ENCODE results near the gene ATP6V1G1.

The ATP6V1G1 gene

GRCh38 chr9:114611516-114612271, 24.1 kb downstream of the ATP6V1G1 start:
- peak overlapping the region; percentile 46 for H3K4me3 ChIP-seq (ENCODE audit: low read depth, low read length)

- H3K4me3 ChIP-seq (ENCODE audit: low read depth, low read length), result no peak overlapping the region
Measured at GRCh38 chr9:114612272-114612923, 24.8 kb downstream of the ATP6V1G1 start.

GRCh38 chr9:114613087-114613486, 25.5 kb downstream of the ATP6V1G1 start:
- no peak overlapping the region for H3K4me3 ChIP-seq (ENCODE audit: low read depth, low read length)

DNA sequence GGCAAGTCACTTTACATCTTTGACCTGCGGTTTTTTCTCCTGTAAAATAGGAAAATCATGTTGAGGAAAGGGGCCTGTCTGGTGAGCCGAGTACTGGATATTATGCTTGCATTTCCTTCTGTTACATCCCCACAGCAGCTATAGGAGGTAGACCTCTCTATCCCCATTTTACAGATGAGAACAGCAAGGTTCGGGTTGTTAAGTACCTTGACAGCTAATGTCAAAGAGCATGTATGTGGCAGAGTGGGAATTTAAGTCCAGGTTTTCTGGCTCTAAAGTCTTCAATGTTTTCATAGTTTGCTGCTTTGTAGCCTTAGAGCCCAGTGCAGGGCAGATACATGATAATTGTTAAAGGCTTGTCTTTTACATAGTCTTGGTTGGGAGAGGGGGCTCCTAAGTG, 26.4 kb downstream of the ATP6V1G1 start:
- no peak overlapping the region for H3K4me3 ChIP-seq (ENCODE audit: low read depth, low read length)

DNA sequence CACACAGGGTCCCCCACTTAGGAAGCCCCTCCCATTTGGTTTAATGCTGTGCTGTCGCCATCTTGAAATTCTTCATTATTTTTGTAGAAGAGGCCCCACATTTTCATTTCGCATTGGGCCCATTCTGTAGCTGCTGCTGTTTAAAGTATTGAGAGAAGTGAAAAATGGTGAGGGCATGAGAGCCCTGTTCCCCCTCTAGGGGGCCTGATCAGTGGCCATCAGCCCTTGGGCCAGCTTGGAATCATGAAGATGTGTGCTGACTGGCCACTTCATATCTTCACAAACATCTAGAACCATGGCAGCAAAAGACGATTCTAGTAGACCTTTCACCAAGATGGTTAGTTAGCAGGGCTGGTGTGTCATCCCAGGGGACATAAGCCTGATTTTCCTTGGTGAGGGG, 26.8 kb downstream of the ATP6V1G1 start:
- no peak overlapping the region for H3K4me3 ChIP-seq (ENCODE audit: low read depth, low read length)

DNA sequence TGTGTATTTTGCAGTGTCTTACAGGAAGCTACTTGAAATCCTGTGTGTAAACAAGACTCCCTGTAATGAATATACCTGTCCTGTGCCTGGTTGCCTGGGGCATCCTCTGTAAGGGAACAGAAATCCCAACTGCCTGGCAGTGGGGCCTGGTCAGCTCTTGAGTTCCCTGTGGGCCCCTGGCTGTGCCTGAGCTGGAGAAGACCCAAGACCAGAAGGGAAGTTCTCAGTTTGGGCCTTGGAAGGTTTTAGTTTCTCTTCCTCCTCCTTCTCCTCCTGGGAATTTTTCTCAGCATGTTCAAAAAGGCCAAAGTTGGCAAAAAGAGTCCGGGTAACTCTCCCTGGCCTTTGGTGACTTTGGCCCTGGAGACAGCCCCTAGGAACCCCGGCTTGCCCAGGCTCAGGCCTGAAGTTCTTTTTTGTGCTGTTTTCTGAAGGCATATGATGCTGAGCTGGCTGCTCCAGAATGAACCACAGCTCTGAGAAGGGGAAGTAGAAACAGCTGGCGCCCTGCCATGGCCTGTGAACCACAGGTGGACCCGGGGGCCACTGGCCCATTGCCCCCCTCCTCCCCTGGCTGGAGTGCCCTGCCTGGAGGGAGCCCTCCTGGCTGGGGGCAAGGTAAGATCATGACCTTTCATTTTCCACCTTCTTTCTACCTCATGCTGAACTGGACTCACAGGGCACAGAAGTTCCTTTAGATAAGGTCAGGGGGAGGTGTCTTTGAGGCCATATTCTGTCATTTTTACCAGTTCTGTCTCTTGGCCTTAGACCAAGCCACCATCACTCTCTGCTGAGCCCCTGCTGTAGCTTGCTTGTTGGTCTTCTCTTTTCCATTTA, 29.3 kb downstream of the ATP6V1G1 start:
- no peak overlapping the region for H3K4me3 ChIP-seq (ENCODE audit: low read depth, low read length)

- H3K4me3 ChIP-seq (ENCODE audit: low read depth, low read length), result no peak overlapping the region
Measured at GRCh38 chr9:114619191-114619761, 31.7 kb downstream of the ATP6V1G1 start.

DNA sequence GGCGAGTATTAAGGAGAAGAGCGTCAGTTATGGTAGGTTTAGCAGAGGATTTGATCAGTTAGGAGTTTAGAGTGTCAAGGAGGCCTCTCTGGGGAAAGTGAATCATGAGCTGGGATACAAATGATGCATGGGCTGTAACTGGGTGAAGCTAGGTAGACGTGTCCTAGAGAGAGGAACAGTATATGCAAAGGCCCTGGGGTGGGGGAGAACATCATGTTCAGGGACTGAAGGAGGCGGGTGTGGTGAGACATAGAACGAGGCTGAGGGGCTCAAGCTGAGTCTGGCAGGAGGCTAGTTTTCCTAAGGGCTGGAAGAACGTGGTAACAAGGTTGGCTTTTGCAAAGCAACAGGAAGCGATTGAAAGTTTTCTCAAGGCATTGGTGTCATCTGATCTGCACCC, 34.0 kb downstream of the ATP6V1G1 start:
- no peak overlapping the region for H3K4me3 ChIP-seq (ENCODE audit: low read depth, low read length)

DNA sequence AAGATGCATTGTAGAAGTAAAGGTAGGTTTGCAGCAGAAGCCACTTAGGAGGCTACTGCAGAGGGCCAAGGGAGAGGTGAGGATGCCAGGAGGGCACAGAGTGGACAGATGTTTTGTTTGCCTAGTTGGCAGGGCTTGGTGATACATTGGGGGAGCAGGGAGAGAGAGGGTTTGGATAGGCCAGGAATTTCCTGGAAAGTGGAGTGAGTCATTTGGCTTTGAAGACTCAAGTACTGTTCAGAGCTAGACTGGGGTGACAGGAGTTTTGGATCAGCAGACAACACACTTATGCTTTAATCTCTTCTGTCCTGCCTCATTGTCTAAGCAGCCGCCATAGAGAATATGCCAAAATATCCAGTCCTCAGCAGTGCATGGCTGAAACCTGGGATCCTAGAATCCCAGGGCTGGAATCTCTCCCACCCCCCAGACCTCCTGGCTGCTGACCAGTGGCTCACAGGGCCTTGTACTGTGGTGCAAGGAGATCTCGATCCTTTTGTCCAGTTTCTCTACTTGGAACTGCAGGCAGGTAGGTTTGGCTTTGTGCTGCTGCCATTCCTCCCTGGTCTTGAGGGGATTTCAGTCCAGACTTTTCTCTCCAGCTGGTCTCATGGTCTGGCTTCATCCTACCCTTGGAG, 34.5 kb downstream of the ATP6V1G1 start:
- no peak overlapping the region for H3K4me3 ChIP-seq (ENCODE audit: low read depth, low read length)

GRCh38 chr9:114624677-114625076, 37.1 kb downstream of the ATP6V1G1 start:
- no peak overlapping the region for H3K4me3 ChIP-seq (ENCODE audit: low read depth, low read length)

- no peak overlapping the region for H3K4me3 ChIP-seq (ENCODE audit: low read depth, low read length)
Measured at GRCh38 chr9:114626415-114627020, 38.9 kb downstream of the ATP6V1G1 start.

GRCh38 chr9:114627553-114627952, 40.0 kb downstream of the ATP6V1G1 start:
- no peak overlapping the region for H3K4me3 ChIP-seq (ENCODE audit: low read depth, low read length)

DNA sequence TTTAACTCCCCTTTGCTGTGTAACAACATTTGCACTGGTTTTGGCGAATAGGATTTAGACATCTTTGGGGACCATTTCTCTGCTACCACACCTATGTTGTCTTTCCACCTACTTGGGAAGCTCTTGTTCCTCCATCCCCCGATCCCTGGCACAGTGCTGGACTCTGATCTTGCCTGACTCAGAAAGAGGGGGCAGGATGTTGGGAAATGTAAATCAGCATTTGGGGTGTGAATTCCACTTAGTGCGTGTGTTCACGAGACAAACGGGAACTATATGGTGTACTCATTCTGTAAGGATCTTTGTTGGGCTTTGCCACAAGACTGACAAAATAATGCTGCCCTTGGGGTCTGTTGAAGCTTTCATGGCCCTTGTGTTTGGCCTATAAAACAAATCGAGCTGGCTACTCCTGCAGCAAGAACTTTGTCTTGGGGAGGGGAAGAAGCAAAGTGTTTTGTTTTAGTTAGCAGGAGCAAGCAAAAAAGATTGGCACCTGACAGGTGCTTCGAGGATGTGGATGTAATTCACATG, 42.1 kb downstream of the ATP6V1G1 start:
- H3K4me3 ChIP-seq (ENCODE audit: low read depth, low read length), result no peak overlapping the region

DNA sequence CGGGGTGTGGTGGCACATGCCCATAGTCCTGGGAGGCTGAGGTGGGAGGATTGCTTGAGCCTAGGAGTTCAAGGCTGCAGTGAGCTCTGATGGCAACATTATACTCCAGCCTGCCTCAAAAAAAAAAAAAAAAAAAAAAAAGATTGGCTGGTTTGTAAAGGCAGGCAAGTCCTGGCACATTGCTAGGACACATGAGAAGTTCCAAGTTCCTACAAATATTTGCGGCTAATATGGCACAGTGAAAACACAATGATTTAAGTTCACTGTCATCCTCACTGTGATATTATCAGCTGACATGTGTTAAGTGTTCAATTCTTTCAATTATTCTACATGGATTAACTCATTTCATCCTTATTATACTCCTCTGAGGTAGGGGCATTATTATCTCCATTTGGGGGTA, 43.6 kb downstream of the ATP6V1G1 start:
- H3K4me3 ChIP-seq (ENCODE audit: low read depth, low read length), result no peak overlapping the region

DNA sequence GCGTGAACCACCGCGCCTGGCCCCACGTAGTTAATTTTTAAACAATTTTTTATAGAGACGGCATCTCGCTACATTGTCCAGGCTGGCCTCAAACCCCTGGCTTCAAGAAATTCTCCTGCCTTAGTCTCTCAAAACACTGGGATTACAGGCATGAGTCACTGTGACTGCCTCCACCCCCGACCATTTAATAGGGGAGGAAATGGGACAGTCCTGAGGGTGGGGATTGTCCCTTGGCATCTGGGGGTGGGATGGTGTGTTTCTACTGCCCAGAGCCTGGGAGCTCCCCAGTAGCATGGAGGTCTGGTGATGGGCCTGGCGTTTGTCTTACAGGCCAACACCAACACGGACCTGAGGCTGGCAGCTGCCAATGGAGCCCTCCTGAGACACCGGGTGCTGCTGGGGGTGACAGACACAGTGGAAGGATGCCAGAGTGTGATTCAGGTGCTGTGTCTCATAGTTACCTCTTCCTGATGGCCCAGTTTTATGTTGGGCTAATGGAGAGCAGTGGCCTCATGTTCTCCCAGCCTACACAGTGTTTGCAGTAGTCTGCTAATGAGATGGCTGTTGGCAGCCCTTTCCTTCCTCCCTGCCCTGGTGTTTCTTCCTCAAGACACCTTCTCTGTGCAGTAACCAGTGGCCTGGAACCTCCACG, 46.0 kb downstream of the ATP6V1G1 start:
- H3K4me3 ChIP-seq (ENCODE audit: low read depth, low read length), result no peak overlapping the region

DNA sequence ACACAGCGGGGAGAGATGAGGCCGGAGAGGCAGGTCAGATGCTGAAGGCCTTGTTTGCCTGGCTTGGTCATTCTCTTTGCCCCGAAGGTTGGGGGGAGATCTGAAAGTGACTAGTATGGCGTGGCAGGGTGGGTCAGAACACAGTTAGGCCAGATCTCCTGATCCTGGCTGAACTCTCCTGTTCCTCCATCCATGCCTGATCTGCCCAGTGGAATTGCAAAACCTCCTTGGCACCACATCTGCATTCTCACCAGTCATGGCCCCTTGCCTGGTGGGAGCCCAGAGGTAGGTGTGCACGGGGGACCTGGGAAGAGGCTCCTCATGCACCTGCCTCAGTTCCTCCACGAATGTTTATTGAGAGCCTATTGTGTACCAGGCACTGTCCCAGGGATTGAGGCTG, 46.8 kb downstream of the ATP6V1G1 start:
- H3K4me3 ChIP-seq (ENCODE audit: low read depth, low read length), result no peak overlapping the region

DNA sequence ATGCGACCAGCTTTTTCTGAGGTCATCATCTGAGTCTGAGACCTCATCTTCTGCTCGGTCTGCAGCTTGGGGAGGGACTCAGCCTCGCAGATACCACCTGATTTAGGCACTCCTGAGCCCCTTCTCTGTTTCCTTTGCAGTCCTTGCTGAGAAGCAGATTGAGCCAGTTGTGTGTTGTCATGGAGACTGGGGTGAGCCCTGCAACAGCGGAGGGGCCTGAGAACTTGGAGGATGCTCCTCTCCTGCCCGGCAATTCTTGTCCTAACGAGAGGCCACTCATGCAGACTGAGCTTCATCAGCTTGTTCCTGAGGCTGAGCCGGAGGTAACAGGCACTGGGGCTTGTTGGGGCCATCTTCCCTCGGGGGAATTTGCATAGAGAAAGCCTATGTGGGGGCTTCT, 50.8 kb downstream of the ATP6V1G1 start:
- no peak overlapping the region for H3K4me3 ChIP-seq (ENCODE audit: low read depth, low read length)

DNA sequence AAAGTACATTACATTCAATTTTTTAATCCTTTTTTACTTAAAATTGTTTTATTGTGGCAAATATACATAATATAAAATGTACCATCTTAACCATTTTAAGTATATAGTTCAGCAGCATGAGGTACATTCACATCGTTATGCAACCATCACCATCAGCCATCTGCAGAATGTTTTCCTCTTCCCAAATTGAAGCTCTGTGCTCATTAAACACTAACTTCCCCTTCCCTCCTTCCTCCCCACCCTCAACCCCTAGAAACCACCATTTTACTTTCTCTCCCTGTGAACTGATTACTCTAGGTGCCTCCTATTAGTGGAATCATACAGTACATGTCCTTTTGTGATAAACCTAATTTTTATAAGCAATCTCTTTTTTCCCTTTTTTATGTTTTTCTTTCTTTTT, 54.4 kb downstream of the ATP6V1G1 start:
- no peak overlapping the region for H3K4me3 ChIP-seq (ENCODE audit: low read depth, low read length)

- no peak overlapping the region for H3K4me3 ChIP-seq (ENCODE audit: low read depth, low read length)
Measured at GRCh38 chr9:114643001-114643400, 55.4 kb downstream of the ATP6V1G1 start.

DNA sequence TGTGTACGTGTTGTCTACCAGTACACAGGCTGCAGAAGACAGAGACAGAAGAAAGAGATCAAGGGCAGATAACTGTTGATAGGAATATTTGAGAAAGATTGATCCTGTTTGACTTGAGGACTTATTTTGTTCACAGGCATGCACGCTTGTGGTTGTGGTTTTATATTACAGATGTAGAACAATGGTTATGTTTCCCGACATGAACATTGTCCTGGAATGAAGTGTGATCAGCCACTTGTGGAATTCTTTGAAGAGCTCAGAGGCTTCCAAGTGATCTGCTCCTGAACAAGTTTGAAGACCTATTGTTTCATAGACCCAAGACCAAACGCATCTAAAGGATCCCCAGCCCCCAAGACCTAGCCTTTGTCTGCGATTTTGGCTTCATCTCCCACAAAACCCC, 56.3 kb downstream of the ATP6V1G1 start:
- H3K4me3 ChIP-seq (ENCODE audit: low read depth, low read length), result no peak overlapping the region

Measured in iPS-11a (cell line).